Measurements from ENCODE around the gene ABCA2. TPM values are rescaled to one million over a fixed set of nuclear protein-coding genes. Genes with fewer than 3 reads are reported as not detected.
"Not testable (repeated sequence)": the region's sequence is repeated elsewhere in the genome, so short reads cannot be mapped to it uniquely, and the experiment has no call there.

ABCA2 gene
- total and polyA plus RNA-seq, 12 donors, result 16.0 to 46.7 (median 28.1) TPM

DNA sequence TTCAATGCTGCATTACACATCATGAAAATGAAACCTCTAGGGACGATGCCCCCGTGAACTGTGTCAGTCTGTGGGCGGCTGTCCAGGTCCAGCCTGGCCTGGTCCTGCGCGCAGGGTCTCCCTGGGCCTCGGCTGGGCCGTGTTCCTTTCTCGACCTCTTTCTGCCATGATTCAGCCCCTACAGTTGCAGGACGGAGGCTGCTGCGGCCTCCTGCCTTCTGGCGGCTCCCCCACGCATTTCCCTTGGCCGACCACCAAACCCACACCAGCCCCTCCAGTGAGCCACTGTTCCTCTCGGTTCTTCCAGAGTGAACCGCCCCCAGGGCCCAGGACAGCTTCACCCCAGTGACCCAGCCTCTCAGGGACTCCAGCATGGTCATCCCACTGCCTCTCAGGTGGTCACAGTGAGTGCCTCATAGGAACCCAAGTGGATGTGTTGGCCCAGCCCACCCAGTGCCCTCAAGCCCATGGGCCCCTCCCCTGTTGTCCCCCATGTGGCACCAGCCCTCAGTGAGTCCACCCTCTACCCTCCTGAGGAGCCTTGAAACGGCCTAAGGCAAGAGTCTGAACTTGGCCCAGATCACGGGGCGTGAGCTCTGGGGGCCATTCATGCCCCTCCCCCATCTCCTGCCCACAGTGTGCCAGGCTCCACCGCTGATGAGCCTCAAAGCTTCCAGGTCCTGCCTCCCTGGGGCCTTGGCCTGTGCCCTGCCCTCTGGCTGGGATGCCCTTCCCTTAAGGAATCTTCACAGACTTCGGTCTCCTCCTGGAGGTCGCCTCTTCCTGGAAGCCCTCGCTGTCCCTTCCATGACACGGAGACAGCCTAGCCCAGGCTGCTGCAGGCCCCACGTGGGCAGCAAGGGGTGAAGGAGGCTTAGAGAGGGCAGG lies 21.7 kb downstream of the ABCA2 start:
- peak in 4 of 8 donors; percentile 22 to 30 (median 28) for ATAC-seq

DNA sequence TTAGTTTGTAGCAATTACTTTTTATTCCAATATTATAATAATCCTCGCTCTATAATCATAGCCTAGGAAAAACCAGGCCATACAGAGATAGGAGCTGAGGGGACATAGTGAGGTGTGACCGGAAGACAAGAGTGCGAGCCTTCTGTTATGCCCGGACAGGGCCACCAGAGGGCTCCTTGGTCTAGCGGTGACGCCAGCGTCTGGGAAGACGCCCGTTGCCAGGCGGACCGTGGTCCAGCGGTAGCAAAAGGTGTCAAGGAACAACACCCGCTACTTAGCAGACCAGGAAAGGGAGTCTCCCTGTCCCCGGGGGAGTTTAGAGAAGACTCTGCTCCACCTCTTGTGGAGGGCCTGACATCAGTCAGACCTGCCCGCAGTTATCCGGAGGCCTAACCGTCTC lies 23.8 kb downstream of the ABCA2 start:
- Histone ChIP-seq H3K4me1 (peaks cover 0 to 28% (median 0%) of the 10 kb centered on the region in 9 donors), H3K9me3 (peaks cover 0 to 13% (median 0%) of the 10 kb centered on the region in 11 donors), H3K36me3 (peaks cover 0 to 14% (median 0%) of the 10 kb centered on the region in 9 donors)
- ATAC-seq; DNase-seq; H3K4me3 ChIP-seq; H3K27ac ChIP-seq; intact Hi-C loops (cut with DNase I); H3K27me3 ChIP-seq: not testable (repeated sequence)
- 40 to 47% methylated on average over 17 of the region's 17 CpGs for WGBS, 2 donors
- peak in 8 of 9 donors; percentile 13 to 50 (median 39) for TF ChIP-seq CTCF (IDR thresholded peaks at IDR 0.05)

More for the DNA sequence above, 21.7 kb downstream of the ABCA2 start:
- peaks cover 0 to 8% (median 0%) of the 10 kb centered on the region in 9 donors for H3K4me1 ChIP-seq
- no peaks in the 10 kb centered on the region for H3K27me3 ChIP-seq
- WGBS, 2 donors, result 71% methylated on average over 24 of the region's 24 CpGs
- intact Hi-C loops (cut with DNase I), result no loop called here
- H3K27ac ChIP-seq, result no peak overlapping the region
- peaks cover 0 to 28% (median 1%) of the 10 kb centered on the region in 9 donors for H3K36me3 ChIP-seq
- H3K4me3 ChIP-seq, result no peak overlapping the region
- H3K9me3 ChIP-seq, result peaks cover 0 to 13% (median 0%) of the 10 kb centered on the region in 11 donors
- no peak for DNase-seq
- TF ChIP-seq CTCF (IDR thresholded peaks at IDR 0.05), result no peak

GRCh38 chr9:137002646-137003041 lies 25.4 kb downstream of the ABCA2 start:
- Histone ChIP-seq H3K4me1 (peaks cover 0 to 39% (median 0%) of the 10 kb centered on the region in 9 donors), H3K27me3 (peaks cover 0 to under 1% (median 0%) of the 10 kb centered on the region in 7 donors), H3K36me3 (peaks cover 0 to 2% (median 0%) of the 10 kb centered on the region in 9 donors), H3K9me3 (peaks cover 0 to 13% (median 0%) of the 10 kb centered on the region in 11 donors), H3K4me3 (no peak overlapping the region), H3K27ac (no peak overlapping the region)
- ATAC-seq (no peak), DNase-seq (no peak)
- WGBS, 2 donors, result 86 to 88% methylated on average over 10 of the region's 10 CpGs
- no peak for TF ChIP-seq CTCF (IDR thresholded peaks at IDR 0.05)
- intact Hi-C loops (cut with DNase I), result no loop called here

GRCh38 chr9:137001857-137002645 lies 26.0 kb downstream of the ABCA2 start:
- no peak for TF ChIP-seq CTCF (IDR thresholded peaks at IDR 0.05)
- DNase-seq (no peak), ATAC-seq (no peak)
- Histone ChIP-seq H3K4me3 (no peak overlapping the region), H3K27me3 (peaks cover 0 to 7% (median 0%) of the 10 kb centered on the region in 7 donors), H3K4me1 (peaks cover 0 to 45% (median under 1%) of the 10 kb centered on the region in 9 donors), H3K36me3 (no peaks in the 10 kb centered on the region), H3K27ac (no peak overlapping the region), H3K9me3 (peaks cover 0 to 13% (median 0%) of the 10 kb centered on the region in 11 donors)
- intact Hi-C loops (cut with DNase I), result no loop called here
- WGBS, 2 donors, result 87 to 91% methylated on average over 20 of the region's 20 CpGs
